Camera-type eye (tissue), 1 donor: Measurements from ENCODE around the gene TTC23. TPM values are rescaled to one million over a fixed set of nuclear protein-coding genes. Genes with fewer than 3 reads are reported as not detected.

Experiments used
- total RNA-seq: library from RNA; depleted of rRNA; stranded (reverse); fragments of >200 nt; gene quantifications from one replicate; pipeline ENCODE4 v1.2.3, GENCODE V29; 2014

Gene TTC23
- 40.0 TPM for total RNA-seq

GRCh38 chr15:99249270-99249841 lies at the start of gene TTC23:
TSS of gene TTC23 (minus strand) at chr15:99249581. CDS start at chr15:99228712, 20,869 bp downstream.

GRCh38 chr15:99250857-99251841 lies 1.8 kb upstream of the TTC23 start, which contains the start of gene LRRC28:
TSS of gene LRRC28 (plus strand) at chr15:99251481. CDS start at chr15:99255958, 4,477 bp downstream.

GRCh38 chr15:99104788-99105513 lies 144.4 kb downstream of the TTC23 start, which contains the start of gene SYNM:
TSS of gene SYNM (plus strand) at chr15:99105080. CDS start at chr15:99105200, 120 bp downstream.

Other genes with a start within 250 kb of the TTC23 start
- gene PGPEP1L, start 241.8 kb downstream of the TTC23 start, total RNA-seq = 0.44 TPM
- gene SYNM, start 144.5 kb downstream of the TTC23 start, total RNA-seq = 32.7 TPM
- 107 TPM for gene LRRC28, start 1.9 kb upstream of the TTC23 start, total RNA-seq